Measurements from ENCODE around the gene TMEM51.
"Not testable (repeated sequence)": the region's sequence is repeated elsewhere in the genome, so short reads cannot be mapped to it uniquely, and the experiment has no call there.

Gene TMEM51

DNA sequence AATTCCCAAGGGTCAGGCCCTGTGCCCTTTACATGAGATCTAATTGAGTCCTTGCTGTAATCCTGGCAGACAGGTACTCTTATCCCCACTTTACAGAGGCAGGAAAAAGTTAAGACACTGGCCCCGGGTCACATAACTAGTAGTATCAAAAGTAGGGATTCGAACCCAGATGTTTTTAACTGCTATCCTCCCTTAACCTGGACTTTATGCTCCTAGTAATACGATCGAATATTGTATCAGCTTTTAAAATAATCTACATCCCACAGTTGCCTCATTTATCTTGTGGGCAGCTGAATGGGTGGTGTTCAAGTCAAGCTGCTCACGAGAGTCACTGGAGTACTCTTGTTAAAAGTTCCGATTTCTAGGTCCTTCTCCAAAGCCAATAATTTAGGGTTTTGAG is 25.5 kb upstream of the TMEM51 start:
- DNase-seq (ENCODE audit: low read depth) = no peak

- DNase-seq (ENCODE audit: low read depth) = peak; percentile 41
These were observed 24.8 kb upstream of the TMEM51 start for GRCh38 chr1:15128520-15129313.

DNA sequence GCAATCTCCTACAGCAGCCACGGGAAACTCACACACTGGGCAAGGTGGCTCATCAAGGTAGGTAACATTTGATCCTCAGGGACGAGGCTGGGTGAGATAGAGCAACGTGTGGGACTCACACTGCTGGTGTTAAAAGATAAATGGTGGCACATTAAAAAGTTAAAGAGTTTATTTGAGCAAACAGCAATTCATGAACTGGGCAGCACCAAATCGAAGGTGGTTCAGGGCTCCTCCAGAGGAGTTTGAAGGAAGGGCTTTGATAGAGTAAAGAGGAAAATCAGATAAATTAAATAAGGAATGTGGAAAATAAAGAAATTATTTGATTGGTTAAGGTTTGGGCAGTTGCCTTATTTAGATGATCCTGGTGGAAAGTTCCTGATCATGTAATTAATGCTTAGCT is 23.6 kb upstream of the TMEM51 start:
- no peak for DNase-seq (ENCODE audit: low read depth)

DNA sequence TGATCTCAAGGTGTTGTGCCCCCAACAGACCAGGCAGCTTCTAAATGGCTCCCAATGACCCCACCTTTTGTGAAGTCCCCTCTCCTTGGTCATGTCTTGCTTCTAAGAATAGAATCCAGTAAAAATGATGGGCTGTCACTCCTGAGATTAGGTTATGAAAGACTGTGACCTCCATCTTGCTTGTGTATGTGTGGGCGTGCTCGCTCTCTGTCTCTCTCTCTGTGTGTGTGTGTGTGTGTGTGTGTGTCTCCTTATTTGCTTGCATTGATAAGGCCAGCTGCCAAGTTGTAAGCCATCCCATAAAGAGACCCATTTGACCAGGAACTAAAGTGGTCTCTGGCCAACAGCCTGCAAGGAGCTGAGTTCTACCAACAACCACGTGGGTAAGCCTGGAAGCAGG is 22.9 kb upstream of the TMEM51 start:
- no peak for DNase-seq (ENCODE audit: low read depth)

- no peak for DNase-seq (ENCODE audit: low read depth)
These were observed 20.6 kb upstream of the TMEM51 start for GRCh38 chr1:15132965-15133364.

DNA sequence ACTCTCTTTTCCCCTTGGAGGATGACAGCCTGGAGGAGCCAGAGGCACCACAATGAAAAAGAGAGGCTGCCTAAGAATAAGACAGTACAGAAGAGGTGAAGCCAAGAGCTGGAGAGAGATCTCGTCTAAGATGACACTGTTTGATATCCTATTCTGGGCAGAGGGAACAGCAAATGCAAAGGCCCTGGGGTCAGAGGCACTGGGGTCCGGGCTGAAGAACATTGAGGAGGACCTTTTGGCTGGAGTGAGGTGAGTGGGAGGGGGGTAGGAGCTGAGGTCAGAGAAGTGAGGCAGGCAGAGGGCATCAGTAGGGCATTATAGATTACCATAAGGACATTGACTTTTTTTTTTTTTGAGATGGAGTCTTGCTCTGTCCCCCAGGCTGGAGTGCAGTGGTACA is 19.3 kb upstream of the TMEM51 start:
- no peak for DNase-seq (ENCODE audit: low read depth)

DNA sequence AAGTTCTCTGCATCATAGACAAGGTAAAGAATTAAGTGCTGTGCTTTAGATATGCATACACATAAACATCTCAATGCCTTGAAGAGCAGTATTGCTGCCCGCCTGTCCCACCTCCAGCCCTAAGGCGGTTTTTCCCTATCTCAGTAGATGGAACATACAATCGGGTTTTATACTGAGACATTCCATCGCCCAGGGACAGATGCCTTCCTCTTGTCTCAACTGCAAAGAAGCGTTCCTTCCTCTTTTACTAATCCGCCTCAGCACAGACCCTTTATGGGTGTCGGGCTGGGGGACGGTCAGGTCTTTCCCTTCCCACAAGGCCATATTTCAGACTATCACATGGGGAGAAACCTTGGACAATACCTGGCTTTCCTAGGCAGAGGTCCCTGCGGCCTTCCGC is 17.9 kb upstream of the TMEM51 start:
- DNase-seq (ENCODE audit: low read depth) = not testable (repeated sequence)

DNA sequence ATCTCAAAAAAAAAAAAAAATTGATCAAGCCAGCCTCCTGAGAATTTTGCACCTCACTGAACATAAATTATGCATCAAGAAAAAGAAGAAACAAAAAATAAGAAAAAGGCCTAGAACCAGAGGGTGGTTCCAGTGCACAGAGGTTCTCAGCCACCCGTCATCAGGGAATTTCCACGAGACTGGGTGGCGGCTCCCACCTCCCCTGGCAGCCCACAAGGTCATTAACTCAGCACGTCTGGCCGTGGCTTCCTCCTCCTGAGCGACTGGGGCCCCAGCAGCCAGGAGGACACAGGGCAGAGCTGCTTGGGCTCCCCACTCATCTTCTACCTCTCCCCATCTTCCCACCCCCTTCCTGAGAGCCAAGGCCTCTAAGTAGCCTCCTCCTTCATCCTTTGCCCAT is 15.7 kb upstream of the TMEM51 start:
- no peak for DNase-seq (ENCODE audit: low read depth)

DNA sequence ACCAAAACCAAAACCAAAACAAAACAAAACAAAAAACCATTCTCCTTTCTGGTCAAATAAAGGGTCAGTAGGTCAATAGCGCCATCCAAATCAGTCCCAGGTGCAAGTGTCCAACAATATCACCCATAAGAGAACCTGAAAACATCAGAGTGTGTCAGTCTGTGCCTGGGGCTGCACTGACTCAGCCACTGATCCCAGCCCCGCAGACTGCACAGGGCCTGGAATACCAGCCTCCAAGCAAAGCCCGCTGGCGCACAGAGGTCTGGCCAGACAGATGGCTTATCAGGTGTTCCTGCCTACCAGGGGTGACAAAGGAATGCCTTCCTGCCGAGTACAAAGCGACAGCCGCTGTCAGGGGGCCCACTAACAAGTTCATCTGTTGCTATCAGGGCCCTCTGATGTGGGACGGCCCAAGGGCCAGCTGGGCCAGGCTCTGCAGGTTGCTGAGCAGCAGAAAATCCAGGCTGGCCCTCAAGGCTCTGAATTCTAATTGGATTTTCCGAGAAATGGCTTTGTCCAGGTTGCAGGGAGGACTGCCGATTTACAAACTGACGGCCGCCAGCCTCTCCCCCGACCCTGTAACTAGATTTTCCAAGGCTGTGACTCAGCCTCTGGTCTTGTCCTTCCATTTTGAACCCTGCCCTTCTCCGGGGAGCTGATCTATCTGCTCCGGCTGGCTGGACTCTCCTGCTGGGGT is 13.7 kb upstream of the TMEM51 start:
- no peak for DNase-seq (ENCODE audit: low read depth)

DNA sequence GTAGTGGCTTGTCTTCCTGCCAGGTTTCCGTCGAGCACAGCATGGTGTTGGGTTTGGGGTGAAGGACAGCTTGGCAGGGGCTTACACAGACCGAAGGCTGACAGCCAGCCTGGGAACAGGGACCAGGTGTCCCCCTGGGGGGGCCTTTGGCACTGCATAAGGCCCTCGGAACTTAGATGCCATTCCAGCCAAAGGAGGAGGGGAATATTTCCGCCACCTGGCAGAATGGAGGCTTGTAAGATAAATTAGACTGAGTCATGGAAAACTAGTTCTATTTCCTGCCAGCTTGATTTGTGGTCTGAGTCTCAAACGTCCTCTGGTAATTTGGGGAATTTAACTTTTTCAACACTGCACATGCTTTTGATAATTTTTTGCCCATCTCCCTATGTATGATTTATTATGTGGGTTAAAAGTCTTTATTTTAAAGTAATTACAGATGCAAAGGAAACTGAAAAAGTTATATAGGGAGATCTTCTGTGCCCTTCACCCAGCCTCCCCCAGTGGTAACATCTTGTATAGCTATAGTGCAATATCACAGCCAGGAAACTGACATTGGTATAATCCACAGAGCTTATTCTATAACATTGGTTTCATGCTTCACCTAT is 11.5 kb upstream of the TMEM51 start:
- no peak for DNase-seq (ENCODE audit: low read depth)

GRCh38 chr1:15145327-15145726 is 8.2 kb upstream of the TMEM51 start:
- DNase-seq (ENCODE audit: low read depth) = no peak

DNA sequence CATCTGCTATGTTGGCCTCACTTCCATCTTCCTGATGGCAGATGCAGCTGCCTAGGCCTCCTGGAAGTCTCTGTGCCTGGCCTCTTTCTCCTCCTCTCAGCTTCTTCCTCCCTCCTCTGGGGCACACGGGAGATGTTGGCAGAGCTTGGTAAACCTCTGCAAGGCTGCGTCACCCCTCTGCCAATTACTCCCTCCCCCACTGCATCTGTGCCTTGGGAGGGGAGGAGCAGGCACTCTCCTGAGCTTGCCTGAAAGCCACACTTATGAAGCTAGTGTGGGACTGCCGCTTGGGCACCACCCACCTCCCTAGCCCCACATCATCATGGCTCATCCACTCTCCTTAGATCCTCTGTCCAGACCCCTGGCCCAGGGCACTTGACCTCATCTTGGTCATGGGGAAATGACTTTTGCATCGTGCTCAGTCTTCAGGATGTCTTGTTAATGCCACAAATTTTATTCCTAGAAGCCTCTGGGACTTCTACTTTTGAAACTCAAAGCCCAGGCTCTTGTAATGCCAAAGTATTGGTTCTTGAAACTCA is 7.3 kb upstream of the TMEM51 start:
- no peak for DNase-seq (ENCODE audit: low read depth)

DNA sequence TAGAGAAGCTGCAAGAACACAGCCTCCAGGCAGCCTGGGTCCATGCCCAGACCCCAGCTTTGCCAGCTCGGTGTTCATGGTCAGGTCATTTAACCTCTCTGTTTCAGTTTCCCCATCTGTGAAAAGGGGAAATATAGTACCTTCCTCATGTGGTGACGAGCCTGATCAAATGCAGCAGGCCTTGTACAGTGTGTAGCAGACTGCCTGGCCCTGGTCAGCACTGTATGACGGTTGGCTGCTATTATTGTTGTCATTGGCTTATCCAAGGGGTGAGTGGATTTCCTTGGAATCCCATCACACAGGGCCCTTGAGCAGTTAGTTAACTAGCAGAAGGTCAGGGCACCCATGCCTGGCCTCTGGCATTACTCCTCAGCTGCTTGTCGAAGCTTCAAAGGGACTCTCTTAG is 6.6 kb upstream of the TMEM51 start:
- DNase-seq (ENCODE audit: low read depth) = no peak

DNA sequence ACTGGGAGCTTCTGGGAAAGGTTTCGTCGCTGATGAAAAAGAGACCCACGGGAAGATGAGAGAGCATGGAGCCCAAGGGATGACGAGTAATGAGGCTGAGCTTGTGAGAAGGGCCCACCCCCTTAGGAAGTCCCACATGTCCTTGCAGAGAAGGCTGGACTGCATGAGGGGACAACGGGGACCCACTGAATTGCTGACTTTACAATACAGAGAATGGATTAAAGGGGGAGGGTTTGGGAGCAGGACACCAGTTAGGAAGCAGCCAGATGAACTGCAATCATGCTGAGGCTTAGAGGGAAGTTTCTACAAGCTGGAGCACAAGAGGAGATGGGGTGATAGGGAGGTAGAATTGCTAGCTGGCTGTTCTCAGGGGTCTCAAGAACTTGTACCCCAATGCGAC is 5.5 kb upstream of the TMEM51 start:
- no peak for DNase-seq (ENCODE audit: low read depth)

DNA sequence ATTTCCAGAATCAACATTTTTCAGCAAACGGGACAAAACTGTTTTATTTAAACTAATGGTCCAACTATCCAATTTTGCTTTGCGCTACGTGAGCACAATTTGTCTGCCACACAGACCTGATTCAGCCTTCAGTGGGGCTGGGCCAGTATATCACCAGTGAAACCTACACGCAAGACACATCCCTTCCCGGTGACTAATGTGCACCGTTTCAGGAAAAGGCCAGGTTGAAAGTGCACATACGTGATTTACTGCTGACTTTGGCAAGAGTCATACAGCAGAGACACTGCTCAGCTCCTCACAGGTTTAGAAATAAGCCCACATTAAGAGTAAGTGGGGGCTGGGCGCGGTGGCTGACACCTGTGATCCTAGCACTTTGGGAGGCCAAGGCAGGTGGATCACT is 5.1 kb upstream of the TMEM51 start:
- DNase-seq (ENCODE audit: low read depth) = no peak

- DNase-seq (ENCODE audit: low read depth) = no peak
These were observed 4.6 kb upstream of the TMEM51 start for GRCh38 chr1:15148941-15149340.

- no peak for DNase-seq (ENCODE audit: low read depth)
These were observed 3.2 kb upstream of the TMEM51 start for GRCh38 chr1:15150376-15150775.

DNA sequence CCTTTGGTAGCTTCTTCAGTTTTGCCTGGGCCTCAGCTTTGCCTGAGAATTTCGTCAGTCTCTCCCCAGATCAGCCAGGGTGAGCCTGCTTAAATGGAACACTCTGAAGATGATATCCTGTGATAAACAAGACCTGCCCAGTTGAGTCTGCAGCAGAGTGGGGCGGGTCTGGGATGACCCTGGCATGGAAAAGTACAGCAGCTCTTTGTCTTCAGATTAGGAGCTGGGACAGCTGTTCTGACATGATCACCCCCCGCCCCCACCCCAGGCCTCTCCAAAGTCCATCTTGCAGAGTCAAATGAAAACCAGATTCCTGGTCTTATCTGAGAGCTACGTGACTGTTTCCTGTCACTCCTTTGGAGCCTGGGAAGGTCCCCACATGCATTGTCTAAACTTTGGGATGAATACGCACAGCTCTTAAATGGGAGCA is 2.2 kb upstream of the TMEM51 start:
- DNase-seq (ENCODE audit: low read depth) = no peak

GRCh38 chr1:15151871-15152270 is 1.7 kb upstream of the TMEM51 start:
- DNase-seq (ENCODE audit: low read depth) = no peak

DNA sequence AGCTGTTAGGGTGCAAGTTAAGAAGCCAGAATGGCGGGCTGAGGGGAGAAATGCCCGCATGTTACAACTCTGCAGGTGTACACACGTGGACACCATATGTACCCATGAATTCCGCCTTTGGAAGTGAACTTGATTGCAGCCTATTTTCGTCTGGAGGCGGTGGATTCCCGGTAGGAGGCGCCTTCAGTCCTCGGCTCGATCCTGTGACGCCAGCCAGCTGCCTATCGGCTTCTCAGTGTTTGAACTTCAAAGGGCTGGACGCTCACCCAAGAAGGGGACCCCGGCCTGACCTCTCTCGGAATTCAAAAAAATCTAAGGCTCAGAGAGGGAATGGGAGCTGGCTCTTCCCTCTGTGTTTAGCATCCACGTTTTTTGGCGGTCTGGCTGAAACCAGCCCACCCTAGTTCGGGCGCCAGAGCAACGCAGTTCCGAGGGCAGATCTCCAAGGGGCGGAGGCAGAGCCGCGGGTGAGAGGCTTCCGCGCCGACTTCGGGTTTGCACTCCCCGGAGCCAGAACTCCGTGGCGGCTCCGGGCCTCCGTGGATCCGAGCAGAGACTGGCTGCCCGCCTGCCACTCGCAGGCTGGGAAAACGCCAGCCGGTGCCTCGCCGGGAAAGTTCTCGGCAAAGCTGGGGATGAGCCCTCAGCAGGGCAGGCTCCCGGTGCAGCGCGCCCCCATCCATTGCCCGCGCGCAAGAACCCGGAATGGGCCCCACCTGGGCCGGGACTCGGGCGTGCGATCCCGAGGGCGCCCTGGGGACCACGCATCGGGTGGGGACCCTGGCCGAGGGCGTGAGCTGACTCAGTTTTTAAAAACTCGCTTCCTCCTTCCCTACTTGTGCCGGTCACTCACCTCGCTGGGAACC is 996 bp upstream of the TMEM51 start:
- peak; percentile 80 for DNase-seq (ENCODE audit: low read depth)

GRCh38 chr1:15153842-15154479 is 414 bp downstream of the TMEM51 start:
- no peak for DNase-seq (ENCODE audit: low read depth)

All from fibroblast of gingiva (primary cell).